Esophagus mucosa (tissue), 1 donor: ENCODE measurements around the gene TGFB1. TPM values are rescaled to one million over a fixed set of nuclear protein-coding genes. Genes with fewer than 3 reads are reported as not detected.

Experiments used
- ATAC-seq: fragments of 200-7000 bp; cut with Tn5 transposase; one replicate; pipeline ENCODE4 v1.9.1; 2020
- total RNA-seq: library from RNA; stranded (reverse); gene quantifications from one replicate; pipeline ENCODE4 v1.2.4, GENCODE V29; 2023
- donor health status: DM: yes; HTN: yes; CAD: no.

Gene TGFB1
- total RNA-seq, 1 donor from 2014 or later: 53.8 TPM

- ATAC-seq: peak; percentile 44
Measured at GRCh38 chr19:41341669-41342490, 11.8 kb downstream of the TGFB1 start.

- no peak for ATAC-seq
Measured at GRCh38 chr19:41339936-41340335, 13.8 kb downstream of the TGFB1 start.

GRCh38 chr19:41335467-41335866 lies 18.3 kb downstream of the TGFB1 start:
- ATAC-seq: peak; percentile 26

DNA sequence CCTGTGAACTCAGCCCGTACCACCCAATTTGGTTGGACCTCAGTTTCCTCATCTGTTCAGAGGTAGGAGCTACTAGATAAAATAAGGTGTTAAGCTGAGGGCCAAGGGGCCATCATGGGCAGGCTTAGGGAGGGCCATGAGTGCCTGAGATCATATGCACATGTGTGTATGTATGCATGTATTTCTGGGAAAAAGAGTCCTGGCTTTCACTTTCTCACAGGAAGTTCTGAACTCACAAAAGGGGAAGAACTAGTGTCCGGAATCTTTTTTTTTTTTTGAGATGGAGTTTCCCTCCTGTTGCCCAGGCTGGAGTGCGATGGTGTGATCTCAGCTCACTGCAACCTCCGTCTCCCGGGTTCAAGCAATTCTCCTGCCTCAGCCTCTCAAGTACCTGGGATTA lies 18.9 kb downstream of the TGFB1 start:
- ATAC-seq: no peak

- ATAC-seq: no peak
Measured at GRCh38 chr19:41332468-41332867, 21.3 kb downstream of the TGFB1 start.

- no peak for ATAC-seq
Measured at GRCh38 chr19:41332000-41332399, 21.7 kb downstream of the TGFB1 start.

- ATAC-seq: no peak
Measured at GRCh38 chr19:41330946-41331678, 22.6 kb downstream of the TGFB1 start.

- ATAC-seq: no peak
Measured at GRCh38 chr19:41330481-41330880, 23.2 kb downstream of the TGFB1 start.

- no peak for ATAC-seq
Measured at GRCh38 chr19:41328842-41329225, 24.9 kb downstream of the TGFB1 start.

GRCh38 chr19:41328157-41328841 lies 25.4 kb downstream of the TGFB1 start:
- peak; percentile 51 for ATAC-seq

DNA sequence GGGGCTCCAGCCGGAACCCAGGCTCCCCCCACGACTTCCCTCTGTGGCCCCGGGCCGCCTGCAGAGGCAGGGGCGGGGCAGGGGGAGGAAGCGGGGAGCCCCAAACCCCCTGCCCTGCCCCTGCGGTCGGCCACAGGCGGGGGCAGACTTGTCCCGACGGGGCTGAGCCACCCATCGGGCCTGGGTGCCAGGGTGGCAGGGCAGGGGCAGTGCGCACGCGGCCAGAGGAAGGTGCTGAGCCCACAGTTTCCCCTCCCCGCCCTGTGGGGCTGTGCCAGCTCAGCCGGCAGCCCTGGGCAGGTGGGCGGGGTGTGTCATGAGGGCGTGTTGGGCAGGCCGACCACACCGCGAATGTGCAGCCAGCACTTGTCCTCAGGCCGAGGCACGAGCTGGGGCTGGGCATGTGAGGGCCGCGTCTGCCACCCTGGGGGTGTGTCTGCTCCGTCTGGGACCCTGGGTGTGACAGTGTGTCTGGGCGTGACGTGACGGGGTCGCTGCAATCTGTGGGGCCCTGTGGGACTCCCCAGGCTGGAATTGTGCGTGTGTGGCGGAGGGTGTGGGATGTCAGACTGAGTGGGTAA lies 26.1 kb downstream of the TGFB1 start:
- peak; percentile 85 for ATAC-seq

- no peak for ATAC-seq
Measured at GRCh38 chr19:41327076-41327575, 26.6 kb downstream of the TGFB1 start.

GRCh38 chr19:41325947-41326706 lies 27.6 kb downstream of the TGFB1 start:
- peak; percentile 0 for ATAC-seq

- no peak for ATAC-seq
Measured at GRCh38 chr19:41325640-41325946, 28.1 kb downstream of the TGFB1 start.

GRCh38 chr19:41324921-41325639 lies 28.6 kb downstream of the TGFB1 start:
- ATAC-seq: peak; percentile 0

DNA sequence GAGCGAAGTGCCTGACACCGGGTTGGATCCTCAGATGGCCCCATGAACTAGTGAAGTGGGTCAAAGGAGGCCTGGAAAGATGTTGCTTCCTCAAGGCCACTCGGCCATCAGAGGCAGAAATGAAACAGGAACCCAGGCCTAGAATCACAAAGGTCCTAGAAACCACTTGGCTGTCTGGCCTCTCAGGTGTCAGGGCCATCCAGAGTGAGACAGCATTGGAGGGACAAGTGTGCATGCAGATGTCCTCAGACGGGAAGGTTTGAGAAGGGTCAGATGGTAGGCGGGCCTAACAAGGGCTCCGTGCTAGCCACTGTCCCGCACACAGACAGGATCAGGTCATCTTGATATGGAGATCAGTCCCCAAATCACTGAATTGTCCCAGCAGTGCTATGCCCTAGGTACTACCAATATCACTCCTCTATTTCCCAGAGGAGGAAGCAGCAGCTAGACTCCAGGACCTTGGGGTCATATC lies 29.5 kb downstream of the TGFB1 start:
- ATAC-seq: no peak

DNA sequence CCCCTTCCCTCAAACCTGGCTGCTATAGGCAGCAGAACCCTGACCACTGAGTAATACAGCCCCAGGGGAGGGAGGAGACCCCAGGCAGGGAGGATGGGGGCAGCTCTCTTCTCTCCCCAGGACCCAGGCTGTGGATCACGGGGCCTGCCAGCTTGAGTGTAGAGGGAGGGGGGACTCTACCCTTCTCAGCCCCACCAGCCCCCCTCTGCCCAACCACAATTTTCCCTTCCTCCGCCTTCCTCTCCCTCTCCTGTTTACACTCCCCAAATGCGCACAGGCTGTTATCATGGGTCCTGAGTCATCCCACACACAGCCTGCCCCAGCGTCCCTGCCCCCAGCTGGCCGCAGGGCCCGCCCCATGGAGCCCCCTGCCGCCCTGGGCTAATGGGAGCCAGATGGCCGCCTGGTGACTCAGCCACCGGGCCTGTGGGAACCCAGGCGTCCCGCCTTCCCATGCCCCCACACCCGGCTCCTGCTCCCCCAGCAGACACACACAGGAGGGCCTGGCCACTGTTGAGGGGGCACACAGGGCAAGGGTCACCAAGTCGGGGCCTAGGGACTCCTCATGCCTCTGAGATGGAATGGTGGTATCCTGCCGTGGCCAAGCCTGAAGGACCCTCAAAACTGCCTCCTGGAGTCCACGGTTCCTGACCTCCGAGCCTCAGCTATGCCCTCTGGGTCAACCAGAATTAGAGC lies 30.1 kb downstream of the TGFB1 start:
- ATAC-seq: no peak

GRCh38 chr19:41323023-41323422 lies 30.7 kb downstream of the TGFB1 start:
- ATAC-seq: no peak

DNA sequence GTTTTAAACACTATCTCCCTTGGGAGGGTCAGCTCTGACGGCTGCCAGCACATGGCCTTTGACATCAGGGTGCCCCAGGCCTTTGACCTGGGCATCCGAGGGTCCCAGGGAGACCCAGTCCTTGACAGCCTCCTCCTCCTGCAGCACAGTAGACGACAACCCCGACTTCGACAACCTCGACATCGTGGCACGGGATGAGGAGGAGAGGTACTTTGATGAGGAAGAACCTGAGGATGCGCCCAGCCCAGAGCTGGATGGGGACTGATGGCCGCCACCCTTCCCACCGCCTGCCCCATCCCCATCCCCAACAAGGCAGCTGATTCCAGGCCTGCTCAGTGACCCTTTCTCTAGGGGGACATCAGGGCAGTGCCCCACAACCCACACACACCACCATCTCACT lies 31.3 kb downstream of the TGFB1 start:
- no peak for ATAC-seq

- ATAC-seq: no peak
Measured at GRCh38 chr19:41321600-41322270, 32.0 kb downstream of the TGFB1 start.
